IPS-18a (cell line): ENCODE measurements around the gene HHIPL1.

ENCODE experiments used
- H3K27ac ChIP-seq: one replicate; pipeline ENCODE4 v1.5.1; 2013; ENCODE audit warnings: low read length
- H3K27me3 ChIP-seq: one replicate; pipeline ENCODE4 v1.6.1; 2013; ENCODE audit warnings: mild to moderate bottlenecking, low read length; ENCODE audit not compliant: control insufficient read depth, insufficient read depth
- H3K36me3 ChIP-seq: one replicate; pipeline ENCODE4 v1.6.1; 2013; ENCODE audit warnings: low read depth, low read length; ENCODE audit not compliant: control insufficient read depth
- H3K4me1 ChIP-seq: one replicate; pipeline ENCODE4 v1.6.1; 2013; ENCODE audit warnings: low read depth, low read length; ENCODE audit not compliant: control insufficient read depth
- H3K4me3 ChIP-seq: one replicate; pipeline ENCODE4 v1.5.1; 2013; ENCODE audit warnings: low read length
- H3K9ac ChIP-seq: one replicate; pipeline ENCODE4 v1.6.1; 2013; ENCODE audit warnings: mild to moderate bottlenecking, low read length, moderate library complexity
- H3K9me3 ChIP-seq: one replicate; pipeline ENCODE4 v1.6.1; 2013; ENCODE audit warnings: low read depth, low read length; ENCODE audit not compliant: control insufficient read depth

HHIPL1 gene

DNA sequence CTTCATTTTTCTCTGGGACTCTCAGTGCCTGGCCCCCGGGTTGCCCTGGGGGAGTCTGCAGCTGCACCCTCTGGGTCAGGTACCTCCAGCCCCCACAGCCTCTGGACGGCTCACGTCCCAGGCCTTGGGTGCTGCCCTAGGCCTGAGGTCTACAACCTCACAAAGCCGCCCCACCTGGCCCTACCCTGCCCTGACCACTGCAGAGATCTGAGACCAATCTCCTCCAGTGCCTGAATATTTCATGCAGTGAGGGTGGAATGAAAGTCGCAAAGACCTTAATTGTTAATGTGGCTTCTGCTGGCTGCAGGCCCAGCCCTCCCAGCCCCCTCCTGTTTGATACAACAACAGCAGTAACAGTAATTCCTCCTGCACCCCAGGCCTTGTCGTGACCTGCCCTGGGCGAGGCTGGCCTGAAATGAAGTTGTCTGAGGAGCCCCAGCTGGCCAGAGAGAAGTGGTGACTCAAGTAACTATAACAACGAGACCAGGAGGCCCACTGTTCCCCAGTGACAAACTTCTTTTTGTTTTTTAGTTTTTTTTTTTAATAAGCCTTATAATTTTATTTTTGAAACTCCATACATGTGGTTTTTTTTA, 32.1 kb upstream of the HHIPL1 start:
- H3K36me3 ChIP-seq: no peaks in the 10 kb centered on the region
- no peak overlapping the region for H3K9ac ChIP-seq
- H3K27me3 ChIP-seq: no peaks in the 10 kb centered on the region
- H3K27ac ChIP-seq: no peak overlapping the region
- no peaks in the 10 kb centered on the region for H3K4me1 ChIP-seq
- no peaks in the 10 kb centered on the region for H3K9me3 ChIP-seq
- H3K4me3 ChIP-seq: no peak overlapping the region

DNA sequence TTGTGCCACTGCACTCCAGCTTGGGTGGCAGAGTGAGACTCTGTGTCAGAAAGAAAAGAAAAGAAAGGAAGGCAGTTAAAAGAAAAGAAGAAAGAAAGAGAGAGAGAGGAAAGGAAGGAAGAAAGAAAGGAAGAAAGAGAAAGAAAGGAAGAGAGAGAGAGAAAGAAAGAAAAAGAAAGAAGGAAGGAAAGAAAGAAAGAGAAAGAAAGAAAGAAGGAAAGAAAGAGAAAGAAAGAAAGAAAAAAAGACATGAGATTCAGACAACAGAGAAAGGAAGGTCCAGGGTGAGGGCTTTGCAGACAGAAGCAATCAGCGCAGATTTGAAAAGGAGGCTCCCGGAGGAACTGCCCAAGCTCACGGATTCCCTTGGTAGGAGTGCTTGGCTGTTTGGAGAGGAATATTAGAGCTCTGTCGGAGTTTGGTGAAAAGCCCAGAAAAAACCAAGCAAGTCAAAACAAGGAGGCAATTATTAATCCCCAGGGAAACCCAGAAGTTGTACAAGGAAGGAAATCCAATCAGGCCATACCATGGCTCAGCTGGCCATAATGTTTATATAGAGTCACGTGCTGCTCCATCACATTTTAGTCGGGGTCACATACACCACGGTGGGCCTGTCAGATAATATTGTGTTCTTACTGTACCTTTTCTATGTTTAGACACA, 29.3 kb upstream of the HHIPL1 start:
- no peaks in the 10 kb centered on the region for H3K36me3 ChIP-seq
- H3K4me3 ChIP-seq: no peak overlapping the region
- H3K9ac ChIP-seq: no peak overlapping the region
- no peaks in the 10 kb centered on the region for H3K4me1 ChIP-seq
- no peaks in the 10 kb centered on the region for H3K9me3 ChIP-seq
- H3K27me3 ChIP-seq: no peaks in the 10 kb centered on the region
- no peak overlapping the region for H3K27ac ChIP-seq

DNA sequence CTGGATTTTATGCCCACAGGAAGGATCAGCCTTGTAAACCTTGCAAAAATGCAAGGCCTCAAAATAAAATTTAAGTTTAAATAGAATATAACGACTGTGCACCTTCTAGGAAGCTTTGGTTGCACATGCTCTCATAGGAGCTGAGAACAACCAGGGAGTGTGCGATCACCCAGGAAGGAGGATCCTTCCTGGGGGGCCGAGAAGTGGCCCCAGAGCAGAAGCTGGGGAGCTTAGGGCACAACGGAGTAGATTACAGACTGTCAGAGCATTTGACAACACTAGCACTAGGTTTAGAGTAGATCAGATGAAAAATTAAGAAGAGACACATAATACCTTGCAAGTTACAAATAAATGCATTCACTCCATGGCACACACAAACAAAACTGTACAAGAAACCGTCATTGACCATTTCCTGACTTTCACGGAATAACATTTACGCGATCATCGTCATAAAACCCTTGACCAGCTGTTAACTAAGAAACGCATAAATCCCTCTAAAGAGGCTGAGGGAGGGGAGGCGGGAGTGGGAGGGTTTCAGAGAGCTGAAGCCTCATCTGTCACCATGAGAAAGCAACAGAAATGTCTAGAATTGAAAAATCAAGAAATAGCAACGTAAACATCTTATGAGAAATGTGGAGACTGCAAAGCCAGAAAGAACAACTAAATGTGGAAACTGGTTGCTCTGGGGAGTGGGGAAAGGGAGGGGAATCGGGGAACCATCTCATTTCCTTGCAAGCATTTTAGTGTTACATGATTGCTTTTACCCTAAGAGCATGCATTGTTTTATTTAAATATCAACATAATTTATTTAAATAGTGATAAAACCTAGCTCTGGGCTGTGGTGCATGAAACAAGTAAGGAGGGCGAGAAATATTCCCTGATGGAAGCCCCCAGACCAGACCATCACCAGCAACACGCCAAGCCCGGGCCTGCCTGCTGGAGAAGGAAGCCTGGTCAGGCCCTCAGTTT, 27.8 kb upstream of the HHIPL1 start:
- no peaks in the 10 kb centered on the region for H3K27me3 ChIP-seq
- no peak overlapping the region for H3K4me3 ChIP-seq
- no peak overlapping the region for H3K27ac ChIP-seq
- H3K9ac ChIP-seq: no peak overlapping the region
- no peaks in the 10 kb centered on the region for H3K36me3 ChIP-seq
- H3K9me3 ChIP-seq: no peaks in the 10 kb centered on the region
- H3K4me1 ChIP-seq: no peaks in the 10 kb centered on the region

GRCh38 chr14:99619835-99620834, 24.8 kb upstream of the HHIPL1 start:
- H3K27me3 ChIP-seq: no peaks in the 10 kb centered on the region
- H3K27ac ChIP-seq: no peak overlapping the region

DNA sequence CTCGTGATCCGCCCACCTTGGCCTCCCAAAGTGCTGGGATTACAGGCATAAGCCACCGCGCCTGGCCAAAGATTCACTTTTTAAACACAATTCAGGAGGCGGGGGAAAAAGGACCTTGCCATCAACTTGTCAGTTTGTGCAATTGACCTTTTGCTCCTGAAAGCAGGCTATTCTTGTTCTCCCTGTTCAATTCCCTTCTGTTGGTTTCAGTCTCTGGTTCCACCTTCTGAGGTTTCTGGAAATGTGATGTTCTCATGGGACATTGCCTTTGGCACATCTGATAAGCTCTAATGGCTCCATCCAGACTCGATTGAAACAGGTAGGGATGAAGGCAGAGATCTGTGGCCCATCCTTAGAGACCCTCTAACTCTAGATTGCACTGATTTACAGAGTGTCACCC, 23.0 kb upstream of the HHIPL1 start:
- H3K4me1 ChIP-seq: no peaks in the 10 kb centered on the region
- no peak overlapping the region for H3K4me3 ChIP-seq
- no peak overlapping the region for H3K9ac ChIP-seq
- H3K27me3 ChIP-seq: no peaks in the 10 kb centered on the region
- no peak overlapping the region for H3K27ac ChIP-seq
- no peaks in the 10 kb centered on the region for H3K9me3 ChIP-seq
- H3K36me3 ChIP-seq: no peaks in the 10 kb centered on the region

More at GRCh38 chr14:99619835-99620834, 24.8 kb upstream of the HHIPL1 start:
- no peak overlapping the region for H3K4me3 ChIP-seq
- no peak overlapping the region for H3K9ac ChIP-seq
- H3K9me3 ChIP-seq: no peaks in the 10 kb centered on the region
- H3K36me3 ChIP-seq: no peaks in the 10 kb centered on the region
- H3K4me1 ChIP-seq: no peaks in the 10 kb centered on the region

GRCh38 chr14:99624024-99624423, 20.9 kb upstream of the HHIPL1 start:
- H3K27me3 ChIP-seq: no peaks in the 10 kb centered on the region

GRCh38 chr14:99624971-99625370, 20.0 kb upstream of the HHIPL1 start:
- no peak overlapping the region for H3K9ac ChIP-seq
- H3K27ac ChIP-seq: no peak overlapping the region
- no peak overlapping the region for H3K4me3 ChIP-seq
- H3K36me3 ChIP-seq: no peaks in the 10 kb centered on the region
- no peaks in the 10 kb centered on the region for H3K4me1 ChIP-seq
- no peaks in the 10 kb centered on the region for H3K9me3 ChIP-seq
- H3K27me3 ChIP-seq: no peaks in the 10 kb centered on the region

More at GRCh38 chr14:99624024-99624423, 20.9 kb upstream of the HHIPL1 start:
- Histone ChIP-seq H3K4me3 (no peak overlapping the region), H3K27ac (no peak overlapping the region), H3K36me3 (no peaks in the 10 kb centered on the region), H3K9me3 (no peaks in the 10 kb centered on the region), H3K9ac (no peak overlapping the region), H3K4me1 (no peaks in the 10 kb centered on the region)

GRCh38 chr14:99625476-99625875, 19.5 kb upstream of the HHIPL1 start:
- no peaks in the 10 kb centered on the region for H3K36me3 ChIP-seq
- no peaks in the 10 kb centered on the region for H3K27me3 ChIP-seq
- no peak overlapping the region for H3K27ac ChIP-seq
- no peak overlapping the region for H3K9ac ChIP-seq
- H3K4me1 ChIP-seq: no peaks in the 10 kb centered on the region
- H3K4me3 ChIP-seq: no peak overlapping the region
- H3K9me3 ChIP-seq: no peaks in the 10 kb centered on the region

DNA sequence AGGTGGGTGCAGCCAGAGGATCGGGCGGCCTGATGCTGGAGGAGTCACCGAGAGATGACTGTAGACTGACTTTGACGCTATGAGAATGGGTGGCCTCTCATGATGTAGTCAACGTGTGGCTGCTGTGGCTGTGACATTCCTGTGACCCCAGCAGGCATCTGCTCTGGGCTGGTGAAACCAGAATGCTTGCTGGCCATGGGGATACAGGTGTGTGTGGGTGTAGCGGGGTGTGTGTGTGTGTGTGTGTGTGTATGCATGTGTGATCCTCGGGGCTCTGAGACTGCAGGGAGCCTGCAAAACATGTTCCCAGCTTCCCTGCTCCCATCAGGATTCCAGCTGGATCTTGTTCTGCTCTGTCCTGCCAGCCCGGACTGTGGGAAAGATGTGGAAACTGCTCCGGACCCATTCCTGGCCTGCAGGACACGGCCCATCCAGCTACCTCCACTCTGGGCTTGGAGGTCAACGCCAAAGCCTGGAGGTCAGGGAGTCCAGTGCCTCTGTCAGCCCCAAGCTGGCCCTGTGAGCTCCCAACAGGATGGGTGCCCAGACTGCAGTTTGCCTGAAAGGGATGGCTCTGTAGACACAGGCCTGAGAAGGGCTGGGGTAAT, 18.8 kb upstream of the HHIPL1 start:
- Histone ChIP-seq H3K27me3 (no peaks in the 10 kb centered on the region), H3K27ac (no peak overlapping the region), H3K36me3 (no peaks in the 10 kb centered on the region), H3K9ac (no peak overlapping the region), H3K9me3 (no peaks in the 10 kb centered on the region), H3K4me3 (no peak overlapping the region), H3K4me1 (no peaks in the 10 kb centered on the region)

DNA sequence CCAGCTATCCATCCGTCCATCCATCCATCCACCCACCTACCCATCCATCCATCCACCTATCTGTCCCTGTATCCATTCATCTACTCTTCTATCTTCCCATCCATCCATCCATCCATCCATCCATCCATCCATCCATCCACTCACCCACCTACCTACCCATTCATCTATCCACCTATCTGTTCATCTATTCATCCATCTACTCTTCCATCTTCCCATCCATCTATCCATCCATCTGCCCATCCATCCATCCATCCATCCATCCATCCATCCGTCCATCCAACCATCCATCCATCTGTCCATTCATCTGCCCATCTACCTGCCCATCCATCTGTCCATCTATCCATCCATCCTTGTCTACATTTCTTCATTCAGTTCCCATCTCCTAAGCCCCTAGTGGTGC, 17.8 kb upstream of the HHIPL1 start:
- Histone ChIP-seq H3K27ac (no peak overlapping the region), H3K9ac (no peak overlapping the region), H3K4me1 (no peaks in the 10 kb centered on the region), H3K9me3 (no peaks in the 10 kb centered on the region), H3K36me3 (no peaks in the 10 kb centered on the region), H3K27me3 (no peaks in the 10 kb centered on the region), H3K4me3 (no peak overlapping the region)
